HL-60/S4 treated with retinoic acid at 250 ng/mL for 4 days and 3 days (cell line): ENCODE data around the gene RUFY2.

Experiments
- in situ Hi-C: fragments of 300-500 bp; cut with MboI; formaldehyde crosslinking; loops from 2 replicates; pipeline ENCODE4 v1.7.0; 2022; ENCODE audit warnings: low sequenced_read_pairs

The RUFY2 gene

GRCh38 chr10:68365611-68366010 is 41.5 kb downstream of the RUFY2 start:
- in situ Hi-C loops: no loop called here

DNA sequence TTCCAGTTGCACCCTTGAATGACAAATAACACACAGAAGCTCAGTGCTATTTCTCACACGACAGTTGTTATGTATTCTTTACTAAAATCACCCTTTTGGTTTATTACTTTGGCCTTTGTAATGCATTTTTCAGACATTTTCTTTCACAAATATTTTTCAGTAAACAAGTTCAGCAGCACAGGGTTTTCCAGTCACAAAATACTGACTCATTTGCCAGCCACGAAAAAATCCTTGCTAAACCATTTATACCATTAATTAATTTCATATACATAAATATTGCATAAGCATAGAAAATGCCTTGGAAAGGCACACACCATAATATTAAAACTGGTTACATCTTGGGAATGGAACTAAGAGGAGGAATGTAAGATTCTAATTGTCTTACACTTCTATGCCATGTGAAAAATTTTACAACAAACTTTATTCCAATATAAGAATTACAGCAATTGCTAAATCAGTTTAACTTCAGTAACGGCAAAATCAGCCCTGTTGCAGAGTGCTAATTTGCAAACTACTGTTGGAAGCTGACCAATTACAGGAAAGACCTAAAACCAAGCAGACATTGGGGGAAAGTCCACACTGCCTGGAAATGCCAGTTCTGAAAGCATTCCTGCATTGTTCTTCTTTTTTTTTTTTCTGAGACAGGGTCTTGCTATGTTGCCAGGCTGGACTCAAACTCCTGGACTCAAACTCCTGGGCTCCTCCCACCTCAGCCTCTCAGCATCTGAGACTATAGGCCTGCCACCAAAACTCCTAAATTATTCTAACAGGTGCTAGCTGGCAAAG is 42.8 kb downstream of the RUFY2 start:
- in situ Hi-C loops: no loop called here

- in situ Hi-C loops: no loop called here
These were observed 44.5 kb downstream of the RUFY2 start for GRCh38 chr10:68362590-68362989.

DNA sequence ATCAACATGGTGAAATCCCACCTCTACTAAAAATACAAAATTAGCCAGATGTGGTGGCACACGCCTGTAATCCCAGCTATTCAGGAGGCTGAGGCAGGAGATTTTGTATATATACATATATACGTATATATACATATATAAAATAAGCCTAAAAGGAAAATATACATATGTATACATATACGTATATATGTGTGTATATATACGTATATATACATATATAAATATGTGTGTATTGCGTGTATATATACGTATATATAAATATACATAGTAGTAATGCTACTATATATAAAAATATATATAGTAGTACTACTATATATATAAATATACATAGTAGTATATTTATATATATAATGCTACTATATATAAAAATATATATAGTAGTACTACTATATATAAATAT is 47.9 kb downstream of the RUFY2 start:
- in situ Hi-C loops: no loop called here

- in situ Hi-C loops: no loop called here
These were observed 53.5 kb downstream of the RUFY2 start for GRCh38 chr10:68353537-68353936.

GRCh38 chr10:68348265-68348741 is 58.8 kb downstream of the RUFY2 start:
- in situ Hi-C loops: no loop called here

GRCh38 chr10:68346774-68347173 is 60.3 kb downstream of the RUFY2 start:
- in situ Hi-C loops: no loop called here

GRCh38 chr10:68345621-68346020 is 61.5 kb downstream of the RUFY2 start:
- in situ Hi-C loops: no loop called here

DNA sequence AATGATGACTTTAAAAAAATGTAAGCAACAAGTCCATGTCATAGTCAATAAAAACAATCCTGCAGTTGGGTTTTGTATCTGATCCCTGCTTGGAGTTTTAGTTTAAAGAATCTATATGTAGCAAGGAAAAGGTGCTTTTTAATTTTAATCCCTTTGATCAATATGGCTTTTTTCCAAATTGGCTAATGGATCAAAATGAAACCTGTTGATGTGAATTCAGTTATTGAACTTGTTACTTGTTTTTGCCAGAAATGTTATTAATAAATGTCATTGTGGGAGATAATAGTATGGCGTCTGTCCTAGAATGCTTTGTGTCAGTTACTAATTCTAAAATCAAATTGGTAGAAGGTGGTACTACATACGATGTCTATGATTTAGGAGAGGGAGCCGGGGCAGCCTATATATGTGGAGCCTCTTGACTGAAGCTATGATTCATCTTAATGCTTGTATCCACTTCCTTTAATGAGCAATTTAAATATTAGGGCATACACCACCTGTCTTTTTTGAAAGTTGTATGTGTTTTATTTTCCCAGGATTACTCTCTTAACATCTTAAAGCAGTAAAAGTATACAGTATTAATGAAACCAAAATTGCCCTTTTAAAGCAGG is 64.1 kb downstream of the RUFY2 start:
- in situ Hi-C loops: no loop called here

GRCh38 chr10:68340358-68341080 is 66.6 kb downstream of the RUFY2 start:
- in situ Hi-C loops: no loop called here

DNA sequence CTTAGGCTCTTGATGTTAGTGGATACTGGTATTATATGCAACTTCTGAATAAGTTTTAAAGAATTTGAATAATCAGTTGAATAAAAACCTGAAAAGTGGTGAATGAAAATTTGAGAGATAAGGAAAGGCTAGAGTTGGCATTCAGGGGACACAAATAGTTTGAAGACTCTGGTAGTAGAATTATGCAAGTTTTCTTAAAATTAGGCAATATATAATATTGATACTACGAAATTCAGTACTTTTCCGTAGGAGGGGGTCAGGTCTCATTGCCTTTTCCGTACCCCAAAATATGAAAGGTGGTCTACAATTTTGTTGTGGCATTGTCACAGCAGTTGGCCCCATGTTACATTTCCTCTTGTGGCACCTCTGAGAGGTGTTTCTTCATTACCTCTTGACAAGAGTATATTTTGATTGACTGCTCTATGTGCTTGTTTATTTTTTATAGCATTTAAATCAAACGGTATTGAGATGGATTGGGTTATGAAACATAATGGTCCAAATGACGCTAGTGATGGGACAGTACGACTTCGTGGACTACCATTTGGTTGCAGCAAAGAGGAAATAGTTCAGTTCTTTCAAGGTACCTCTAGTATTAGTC is 70.2 kb downstream of the RUFY2 start:
- in situ Hi-C loops: no loop called here

GRCh38 chr10:68334672-68335467 is 72.2 kb downstream of the RUFY2 start:
- in situ Hi-C loops: no loop called here

DNA sequence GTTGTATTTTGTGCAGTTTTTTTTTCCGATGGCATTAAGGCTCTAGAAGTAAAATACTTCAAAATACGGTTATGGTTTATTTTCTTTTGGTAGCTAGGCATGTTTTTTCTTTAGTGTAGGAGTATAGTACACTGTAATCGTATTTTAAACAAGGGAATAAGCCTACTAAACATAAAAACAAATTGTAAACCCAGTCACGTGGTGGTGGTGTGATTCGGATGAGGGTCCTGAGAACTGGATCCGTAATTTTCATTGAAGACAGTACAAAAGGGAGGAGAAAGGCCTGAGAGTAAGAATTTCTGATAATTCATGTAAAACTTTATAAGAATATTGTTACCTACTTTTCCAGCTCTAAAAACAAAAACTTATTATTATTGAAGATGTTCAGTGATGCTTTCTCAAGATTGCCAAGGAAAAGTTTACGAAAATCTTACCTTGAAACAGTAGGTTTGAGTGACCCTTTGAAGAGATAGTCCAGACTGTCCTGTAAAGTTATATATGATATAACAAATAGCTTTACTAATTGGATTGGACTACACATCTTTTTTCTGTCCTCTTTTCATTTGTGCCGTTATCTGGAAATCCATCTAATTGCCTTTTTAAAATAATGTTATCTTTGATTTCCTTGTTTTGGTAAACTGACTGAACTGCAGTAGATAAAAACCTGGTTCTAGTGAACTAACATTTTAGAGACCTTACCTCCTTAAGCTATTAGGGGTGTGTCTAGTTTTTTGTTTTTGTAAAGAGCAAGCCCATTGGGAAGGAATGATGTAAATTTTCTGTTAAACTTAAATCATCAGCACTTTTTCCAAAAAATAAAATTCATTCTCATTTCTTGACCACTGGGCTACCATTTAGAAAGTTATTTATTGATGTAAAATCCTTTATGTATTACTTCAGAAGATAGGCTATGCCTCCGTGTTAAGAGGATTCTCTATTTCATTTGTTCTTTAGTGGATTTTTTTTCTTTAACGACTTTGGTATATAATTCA is 73.3 kb downstream of the RUFY2 start:
- in situ Hi-C loops: no loop called here

DNA sequence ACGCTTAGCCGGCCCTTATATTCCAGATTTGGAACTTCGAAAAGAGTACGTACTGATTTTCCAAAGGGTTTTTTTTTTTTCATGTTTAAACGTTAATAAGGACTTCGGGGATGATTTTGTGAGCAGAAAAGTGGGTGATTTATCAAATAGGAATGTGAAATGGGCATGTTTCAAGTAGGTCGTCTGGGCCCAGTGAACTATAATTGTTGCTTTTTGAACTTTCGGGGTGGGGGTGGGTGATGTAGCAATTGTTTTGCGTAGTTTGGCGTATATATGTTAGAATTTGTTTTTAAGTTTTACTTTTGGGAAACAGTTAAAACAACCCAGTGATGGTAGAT is 74.0 kb downstream of the RUFY2 start:
- in situ Hi-C loops: no loop called here

DNA sequence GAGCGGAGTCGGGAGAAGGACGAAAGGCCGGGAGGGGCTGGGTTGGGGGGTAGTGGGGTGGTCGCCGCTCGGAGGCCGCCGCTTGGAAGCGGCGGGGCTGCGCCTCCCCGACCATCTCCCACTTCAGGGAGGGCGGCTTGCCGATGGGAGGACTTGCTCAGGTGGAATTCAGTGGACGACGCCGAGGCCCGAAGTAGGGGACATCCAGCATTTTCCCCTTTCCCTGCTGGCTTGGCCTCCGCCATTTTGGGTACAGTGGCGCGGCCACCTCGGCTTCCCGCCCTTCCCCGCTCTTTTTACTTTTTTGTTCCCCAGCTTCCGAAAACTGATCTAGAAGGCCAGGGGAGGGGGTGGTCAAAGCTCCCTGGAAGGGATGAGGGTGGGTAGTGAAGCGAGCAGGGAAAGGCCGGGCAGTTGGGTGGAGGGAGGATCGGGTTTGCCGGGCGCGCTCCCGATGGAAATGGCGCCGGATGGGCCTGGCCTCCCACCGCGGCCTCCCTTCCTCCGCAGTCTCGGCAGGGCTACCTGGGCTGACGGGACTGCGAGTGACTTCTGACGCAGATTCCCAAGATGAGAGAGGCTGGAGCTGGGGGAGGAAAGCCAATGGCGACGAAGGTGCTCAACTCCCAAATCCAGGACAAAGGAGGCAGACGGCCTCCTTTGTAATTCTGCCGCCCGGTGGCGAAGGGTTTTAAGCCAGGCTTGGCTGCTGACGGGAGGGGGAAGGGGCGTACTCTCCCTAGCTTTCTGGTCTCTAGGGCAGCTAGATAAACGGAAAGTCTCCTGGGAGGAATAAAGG is 74.6 kb downstream of the RUFY2 start, which contains the start of gene PBLD:
TSS of gene PBLD (minus strand) at position 670 of the 799 bp plus-strand sequence. CDS start 26,084 bp downstream, outside the sequence.
- in situ Hi-C loops: no loop called here

GRCh38 chr10:68331455-68332258 is 75.4 kb downstream of the RUFY2 start, which contains the start of gene HNRNPH3:
Gene HNRNPH3, plus strand, starts transcription at chr10:68332064. Its CDS starts 5,158 bp downstream, at chr10:68337222.
- in situ Hi-C loops: no loop called here

DNA sequence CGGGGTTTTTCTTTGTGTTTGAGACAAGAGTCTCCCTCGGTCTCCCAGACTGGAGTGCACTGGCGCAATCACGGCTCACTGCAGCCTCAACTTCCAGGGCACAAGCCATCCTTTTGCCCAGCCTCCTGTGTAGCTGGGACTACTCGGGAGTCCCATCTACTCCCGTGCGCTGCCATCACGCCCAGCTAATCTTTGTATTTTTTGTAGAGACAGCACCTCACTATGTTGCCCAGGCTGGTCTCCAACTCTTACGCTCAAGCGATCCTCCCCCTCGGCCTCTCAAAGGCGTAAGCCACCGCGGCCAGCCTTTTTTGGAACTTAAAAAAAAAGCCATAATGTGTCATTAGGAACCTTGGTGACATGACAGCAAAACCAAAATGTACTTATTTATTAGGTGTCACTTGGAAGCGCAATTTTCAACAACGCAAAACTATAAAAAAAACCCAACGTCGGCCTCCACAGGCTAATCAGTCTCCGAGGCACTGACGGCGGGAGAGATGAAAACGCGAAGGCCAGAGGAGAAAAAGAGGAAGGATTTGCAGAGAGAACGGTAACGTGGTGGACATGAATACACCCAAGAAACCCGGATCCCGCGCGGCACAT is 76.1 kb downstream of the RUFY2 start:
- in situ Hi-C loops: no loop called here
